ENCODE data around the gene TRABD.

Gene TRABD

DNA sequence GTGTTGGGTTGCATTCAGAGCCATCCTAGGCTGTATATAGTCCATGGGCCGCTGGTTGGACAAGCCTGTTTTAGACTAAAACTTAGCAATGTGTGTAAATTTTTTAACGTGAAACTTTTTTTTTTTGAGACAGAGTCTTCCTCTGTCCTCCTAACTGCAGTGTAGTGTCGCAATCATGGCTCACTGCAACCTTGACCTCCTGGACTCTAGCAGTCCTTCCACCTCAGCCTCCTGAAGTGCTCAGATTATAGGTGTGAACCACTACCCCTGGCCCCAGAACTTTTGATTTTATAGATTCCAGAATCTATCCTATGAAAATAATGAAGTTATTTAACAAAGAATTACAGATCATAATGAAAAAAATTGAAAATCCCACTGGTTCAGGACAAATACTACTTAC lies 45.1 kb upstream of the TRABD start:
- no peaks in the 10 kb centered on the region for H3F3A ChIP-seq (ENCODE audit: low read depth)
- no peak for TF ChIP-seq EZH2phosphoT487 (IDR thresholded peaks at IDR 0.05; ENCODE audit: borderline replicate concordance)
- TF ChIP-seq, protein P1, sequence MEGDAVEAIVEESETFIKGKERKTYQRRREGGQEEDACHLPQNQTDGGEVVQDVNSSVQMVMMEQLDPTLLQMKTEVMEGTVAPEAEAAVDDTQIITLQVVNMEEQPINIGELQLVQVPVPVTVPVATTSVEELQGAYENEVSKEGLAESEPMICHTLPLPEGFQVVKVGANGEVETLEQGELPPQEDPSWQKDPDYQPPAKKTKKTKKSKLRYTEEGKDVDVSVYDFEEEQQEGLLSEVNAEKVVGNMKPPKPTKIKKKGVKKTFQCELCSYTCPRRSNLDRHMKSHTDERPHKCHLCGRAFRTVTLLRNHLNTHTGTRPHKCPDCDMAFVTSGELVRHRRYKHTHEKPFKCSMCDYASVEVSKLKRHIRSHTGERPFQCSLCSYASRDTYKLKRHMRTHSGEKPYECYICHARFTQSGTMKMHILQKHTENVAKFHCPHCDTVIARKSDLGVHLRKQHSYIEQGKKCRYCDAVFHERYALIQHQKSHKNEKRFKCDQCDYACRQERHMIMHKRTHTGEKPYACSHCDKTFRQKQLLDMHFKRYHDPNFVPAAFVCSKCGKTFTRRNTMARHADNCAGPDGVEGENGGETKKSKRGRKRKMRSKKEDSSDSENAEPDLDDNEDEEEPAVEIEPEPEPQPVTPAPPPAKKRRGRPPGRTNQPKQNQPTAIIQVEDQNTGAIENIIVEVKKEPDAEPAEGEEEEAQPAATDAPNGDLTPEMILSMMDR (conservative IDR thresholded peaks at IDR 0.05; ENCODE audit: low read length): no peak
- H3K79me2 ChIP-seq (ENCODE audit: insufficient read depth, low read length): no peaks in the 10 kb centered on the region
- H3K4me3 ChIP-seq (ENCODE audit: low read length, poor library complexity, severe bottlenecking): no peak overlapping the region
- H3K27me3 ChIP-seq (ENCODE audit: insufficient read depth, low read length, poor library complexity, severe bottlenecking): no peaks in the 10 kb centered on the region
- H3K9me2 ChIP-seq (replicated peaks; ENCODE audit: low read depth, low read length): no peaks in the 10 kb centered on the region
- no peaks in the 10 kb centered on the region for H3K9me3 ChIP-seq (ENCODE audit: insufficient read depth, low read depth, low read length)
- H3K4me1 ChIP-seq (ENCODE audit: insufficient read depth, low read length, poor library complexity, severe bottlenecking): no peaks in the 10 kb centered on the region
- H4K20me1 ChIP-seq (ENCODE audit: insufficient read depth, low read length, poor library complexity, severe bottlenecking): no peaks in the 10 kb centered on the region
- H3K9ac ChIP-seq (ENCODE audit: low read depth, low read length, poor library complexity, severe bottlenecking): no peak overlapping the region
- no peak overlapping the region for H2AFZ ChIP-seq (ENCODE audit: low read length)
- no peak overlapping the region for H3K4me2 ChIP-seq (ENCODE audit: low read depth, low read length, poor library complexity, severe bottlenecking)
- H3K36me3 ChIP-seq (ENCODE audit: insufficient read depth, low read length): no peaks in the 10 kb centered on the region

- TF ChIP-seq EZH2phosphoT487 (IDR thresholded peaks at IDR 0.05; ENCODE audit: borderline replicate concordance): no peak
- TF ChIP-seq, protein P1 (conservative IDR thresholded peaks at IDR 0.05; ENCODE audit: low read length): no peak
- Histone ChIP-seq H2AFZ (ENCODE audit: low read length) (no peak overlapping the region), H3K4me3 (ENCODE audit: low read length, poor library complexity, severe bottlenecking) (no peak overlapping the region), H3K27me3 (ENCODE audit: insufficient read depth, low read length, poor library complexity, severe bottlenecking) (no peaks in the 10 kb centered on the region), H3K9ac (ENCODE audit: low read depth, low read length, poor library complexity, severe bottlenecking) (no peak overlapping the region), H3K9me2 (replicated peaks; ENCODE audit: low read depth, low read length) (no peaks in the 10 kb centered on the region), H3F3A (ENCODE audit: low read depth) (no peaks in the 10 kb centered on the region), H3K4me1 (ENCODE audit: insufficient read depth, low read length, poor library complexity, severe bottlenecking) (no peaks in the 10 kb centered on the region), H3K79me2 (ENCODE audit: insufficient read depth, low read length) (no peaks in the 10 kb centered on the region), H4K20me1 (ENCODE audit: insufficient read depth, low read length, poor library complexity, severe bottlenecking) (no peaks in the 10 kb centered on the region), H3K36me3 (ENCODE audit: insufficient read depth, low read length) (no peaks in the 10 kb centered on the region), H3K4me2 (ENCODE audit: low read depth, low read length, poor library complexity, severe bottlenecking) (no peak overlapping the region), H3K9me3 (ENCODE audit: insufficient read depth, low read depth, low read length) (no peaks in the 10 kb centered on the region)
These were observed 44.3 kb upstream of the TRABD start for GRCh38 chr22:50141462-50141861.

- Histone ChIP-seq H3F3A (ENCODE audit: low read depth) (no peaks in the 10 kb centered on the region), H3K79me2 (ENCODE audit: insufficient read depth, low read length) (no peaks in the 10 kb centered on the region)
These were observed 43.8 kb upstream of the TRABD start for GRCh38 chr22:50141891-50142363.

More at GRCh38 chr22:50141891-50142363, 43.8 kb upstream of the TRABD start:
- Histone ChIP-seq H3K36me3 (ENCODE audit: insufficient read depth, low read length) (no peaks in the 10 kb centered on the region), H3K4me3 (ENCODE audit: low read length, poor library complexity, severe bottlenecking) (no peak overlapping the region), H3K4me1 (ENCODE audit: insufficient read depth, low read length, poor library complexity, severe bottlenecking) (no peaks in the 10 kb centered on the region), H3K27me3 (ENCODE audit: insufficient read depth, low read length, poor library complexity, severe bottlenecking) (no peaks in the 10 kb centered on the region), H3K9ac (ENCODE audit: low read depth, low read length, poor library complexity, severe bottlenecking) (no peak overlapping the region), H3K9me3 (ENCODE audit: insufficient read depth, low read depth, low read length) (no peaks in the 10 kb centered on the region), H3K9me2 (replicated peaks; ENCODE audit: low read depth, low read length) (no peaks in the 10 kb centered on the region), H3K4me2 (ENCODE audit: low read depth, low read length, poor library complexity, severe bottlenecking) (no peak overlapping the region), H4K20me1 (ENCODE audit: insufficient read depth, low read length, poor library complexity, severe bottlenecking) (no peaks in the 10 kb centered on the region), H2AFZ (ENCODE audit: low read length) (no peak overlapping the region)
- TF ChIP-seq, protein P1 (conservative IDR thresholded peaks at IDR 0.05; ENCODE audit: low read length): peak; percentile 47
- no peak for TF ChIP-seq EZH2phosphoT487 (IDR thresholded peaks at IDR 0.05; ENCODE audit: borderline replicate concordance)

Data from Loucy (cell line).